ENCODE results near the gene VPS37B.

Gene VPS37B

DNA sequence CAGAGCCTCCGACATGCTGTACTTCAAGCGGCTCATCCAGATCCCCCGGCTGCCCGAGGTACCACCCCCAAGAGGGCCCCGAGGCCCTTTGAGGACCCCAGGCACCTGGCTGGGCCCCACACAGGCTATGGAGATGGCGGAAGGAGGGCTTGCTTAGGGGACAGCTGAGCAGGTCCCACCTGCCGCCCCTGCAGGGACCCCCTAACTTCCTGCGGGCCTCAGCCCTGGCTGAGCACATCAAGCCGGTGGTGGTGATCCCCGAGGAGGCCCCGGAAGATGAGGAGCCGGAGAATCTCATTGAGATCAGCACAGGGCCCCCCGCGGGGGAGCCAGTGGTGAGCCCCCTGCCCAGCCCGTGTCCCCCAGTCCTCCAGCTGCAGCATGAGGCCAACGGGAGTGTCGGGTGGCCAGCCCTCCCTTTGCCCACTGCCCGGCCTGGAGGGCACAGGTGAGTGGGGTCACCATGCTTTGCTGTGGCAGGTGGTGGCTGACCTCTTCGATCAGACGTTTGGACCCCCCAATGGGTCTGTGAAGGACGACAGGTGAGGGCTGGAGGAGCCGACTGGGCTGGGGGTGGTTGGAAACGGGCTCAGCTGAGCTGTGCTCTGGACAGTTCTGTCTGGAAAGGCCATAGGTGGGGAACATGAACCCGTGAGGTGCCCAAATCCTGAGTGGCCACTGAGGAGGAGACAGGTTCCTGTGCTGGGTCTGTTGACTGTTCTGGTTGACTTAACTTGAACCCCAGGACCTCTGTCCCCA is 40.7 kb downstream of the VPS37B start:
- H3K27ac ChIP-seq, result no peak overlapping the region
- TF ChIP-seq, protein P1, sequence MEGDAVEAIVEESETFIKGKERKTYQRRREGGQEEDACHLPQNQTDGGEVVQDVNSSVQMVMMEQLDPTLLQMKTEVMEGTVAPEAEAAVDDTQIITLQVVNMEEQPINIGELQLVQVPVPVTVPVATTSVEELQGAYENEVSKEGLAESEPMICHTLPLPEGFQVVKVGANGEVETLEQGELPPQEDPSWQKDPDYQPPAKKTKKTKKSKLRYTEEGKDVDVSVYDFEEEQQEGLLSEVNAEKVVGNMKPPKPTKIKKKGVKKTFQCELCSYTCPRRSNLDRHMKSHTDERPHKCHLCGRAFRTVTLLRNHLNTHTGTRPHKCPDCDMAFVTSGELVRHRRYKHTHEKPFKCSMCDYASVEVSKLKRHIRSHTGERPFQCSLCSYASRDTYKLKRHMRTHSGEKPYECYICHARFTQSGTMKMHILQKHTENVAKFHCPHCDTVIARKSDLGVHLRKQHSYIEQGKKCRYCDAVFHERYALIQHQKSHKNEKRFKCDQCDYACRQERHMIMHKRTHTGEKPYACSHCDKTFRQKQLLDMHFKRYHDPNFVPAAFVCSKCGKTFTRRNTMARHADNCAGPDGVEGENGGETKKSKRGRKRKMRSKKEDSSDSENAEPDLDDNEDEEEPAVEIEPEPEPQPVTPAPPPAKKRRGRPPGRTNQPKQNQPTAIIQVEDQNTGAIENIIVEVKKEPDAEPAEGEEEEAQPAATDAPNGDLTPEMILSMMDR (conservative IDR thresholded peaks at IDR 0.05), result no peak
- TF ChIP-seq ZFX (IDR thresholded peaks at IDR 0.05), result no peak

GRCh38 chr12:122854554-122854953 is 41.4 kb downstream of the VPS37B start:
- no peak for TF ChIP-seq ZFX (IDR thresholded peaks at IDR 0.05)
- TF ChIP-seq, protein P1 (conservative IDR thresholded peaks at IDR 0.05), result no peak
- H3K27ac ChIP-seq, result no peak overlapping the region

- no peak overlapping the region for H3K27ac ChIP-seq
- TF ChIP-seq ZFX (IDR thresholded peaks at IDR 0.05), result no peak
Measured at GRCh38 chr12:122853582-122854245, 42.2 kb downstream of the VPS37B start.

DNA sequence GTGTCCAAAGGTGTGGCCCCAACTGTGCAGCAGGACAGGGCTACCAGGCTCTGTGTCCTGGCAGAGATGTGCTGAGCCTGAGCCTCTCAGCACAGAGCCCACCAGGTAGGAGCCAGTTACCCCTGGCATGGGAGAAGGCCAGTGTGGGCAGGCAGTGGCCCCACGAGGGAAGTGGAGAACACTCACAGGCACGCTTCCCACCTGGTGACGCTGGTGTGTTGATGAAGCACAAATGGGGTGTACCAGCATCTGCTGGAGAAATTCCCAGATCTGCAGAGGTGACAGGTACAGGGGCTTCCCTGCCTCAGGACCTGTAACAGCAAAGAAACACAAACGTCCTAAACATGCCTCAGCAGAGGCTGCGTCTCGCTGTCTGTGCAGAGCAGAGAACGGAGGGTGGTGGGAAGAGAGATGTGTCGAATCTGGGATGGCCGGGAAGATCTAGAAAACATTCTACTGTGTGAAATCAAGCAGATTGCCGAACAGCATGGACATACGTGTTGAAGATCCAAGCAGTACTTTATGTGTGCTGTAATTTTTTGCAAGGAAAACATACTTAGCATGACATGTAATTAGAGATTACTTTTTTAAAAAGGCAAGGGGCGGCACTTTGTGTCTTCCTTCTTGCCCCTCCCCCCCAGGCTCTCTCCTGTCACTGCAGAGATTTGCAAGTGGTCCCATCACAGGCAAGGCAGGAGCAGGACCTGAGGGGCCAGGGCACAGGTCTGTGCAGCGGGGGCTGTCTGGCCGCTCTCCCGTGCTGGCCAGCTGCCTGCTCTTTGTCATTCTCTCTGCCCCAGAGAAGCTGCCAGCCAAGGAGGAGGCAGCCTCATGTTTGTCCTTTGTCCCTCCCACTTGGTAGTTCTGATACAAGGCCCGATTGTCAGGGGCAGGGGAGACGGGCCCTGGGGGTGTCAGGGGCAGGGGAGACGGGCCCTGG is 43.3 kb downstream of the VPS37B start:
- TF ChIP-seq ZFX (IDR thresholded peaks at IDR 0.05), result no peak
- TF ChIP-seq, protein P1 (conservative IDR thresholded peaks at IDR 0.05), result no peak
- H3K27ac ChIP-seq, result no peak overlapping the region

GRCh38 chr12:122851820-122852219 is 44.1 kb downstream of the VPS37B start:
- TF ChIP-seq, protein P1 (conservative IDR thresholded peaks at IDR 0.05), result no peak
- no peak for TF ChIP-seq ZFX (IDR thresholded peaks at IDR 0.05)
- H3K27ac ChIP-seq, result no peak overlapping the region

GRCh38 chr12:122850695-122851350 is 45.1 kb downstream of the VPS37B start:
- H3K27ac ChIP-seq, result no peak overlapping the region
- TF ChIP-seq ZFX (IDR thresholded peaks at IDR 0.05), result no peak
- TF ChIP-seq, protein P1 (conservative IDR thresholded peaks at IDR 0.05), result no peak

DNA sequence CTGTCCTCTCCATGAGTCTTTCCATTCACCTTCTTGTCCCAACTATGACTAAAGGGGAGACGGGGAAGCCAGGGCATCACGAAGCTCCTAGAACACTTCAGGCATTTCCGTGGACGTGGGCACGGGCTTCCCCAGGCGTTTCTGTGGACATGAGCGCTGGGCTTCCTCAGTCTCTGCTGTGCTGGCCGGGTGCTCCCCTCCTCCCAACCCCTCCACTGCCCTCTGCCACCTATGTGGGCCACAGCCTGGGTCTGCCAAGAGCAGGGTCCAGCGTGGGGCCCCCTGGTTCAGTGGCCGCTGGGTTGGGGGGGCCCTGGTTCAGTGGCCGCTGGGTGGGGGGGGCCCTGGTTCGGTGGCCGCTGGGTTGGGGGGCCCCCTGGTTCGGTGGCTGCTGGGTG is 45.9 kb downstream of the VPS37B start:
- no peak overlapping the region for H3K27ac ChIP-seq
- no peak for TF ChIP-seq ZFX (IDR thresholded peaks at IDR 0.05)
- TF ChIP-seq, protein P1 (conservative IDR thresholded peaks at IDR 0.05), result no peak
